Keratinocyte (primary cell): Measurements from ENCODE around the gene SAMD3. TPM values are rescaled to one million over a fixed set of nuclear protein-coding genes. Genes with fewer than 3 reads are reported as not detected.

ENCODE experiments used
- DNase-seq: peaks from one replicate; pipeline ENCODE4 v3.0.0-alpha.2; 2011; ENCODE audit warnings: low read depth, missing footprints, low spot score
- FAIRE-seq: peaks from 2 replicates; lab custom pipeline; 2011; peaks lifted over from hg19 to GRCh38; lab: Jason Lieb, UNC
- H2AFZ ChIP-seq: 2 replicates; pipeline ENCODE4 v1.6.0; 2012; ENCODE audit warnings: low read length, control low read depth, inconsistent platforms; ENCODE audit not compliant: control insufficient read depth
- H3K27ac ChIP-seq: 2 replicates; pipeline ENCODE4 v1.5.1; 2011; ENCODE audit warnings: low read length; ENCODE audit not compliant: control insufficient read depth, insufficient read depth
- H3K27me3 ChIP-seq: 3 replicates; pipeline ENCODE4 v1.6.0; 2011; ENCODE audit warnings: low read length; ENCODE audit not compliant: control insufficient read depth, insufficient read depth; ENCODE audit errors: extremely low read depth
- H3K36me3 ChIP-seq, 2 experiments: 2 replicates in 1 of 2; 3 replicates in 1 of 2; pipeline ENCODE4 v1.5.1; 2011; ENCODE audit warnings: low read length in 2 of 2, mild to moderate bottlenecking in 1 of 2; ENCODE audit not compliant: control insufficient read depth in 2 of 2, insufficient read depth in 2 of 2; ENCODE audit errors: extremely low read depth in 1 of 2
- H3K4me1 ChIP-seq: 3 replicates; pipeline ENCODE4 v1.5.1; 2011; ENCODE audit warnings: low read length; ENCODE audit not compliant: control insufficient read depth, insufficient read depth; ENCODE audit errors: extremely low read depth
- H3K4me2 ChIP-seq: 3 replicates; pipeline ENCODE4 v1.6.0; 2011; ENCODE audit warnings: low read depth, low read length; ENCODE audit not compliant: control insufficient read depth, insufficient read depth; ENCODE audit errors: extremely low read depth
- H3K4me3 ChIP-seq, 3 experiments: fragments of 200-600 bp in 1 of 3; sonication (generic) in 1 of 3; 2 replicates in 2 of 3; 3 replicates in 1 of 3; pipeline ENCODE4 v1.5.1; 2011 to 2016; ENCODE audit warnings: low read length in 3 of 3, mild to moderate bottlenecking in 3 of 3, control low read depth in 2 of 3, inconsistent platforms in 1 of 3, low read depth in 1 of 3, mixed read lengths in 1 of 3, mixed run types in 1 of 3, moderate library complexity in 1 of 3; ENCODE audit not compliant: control insufficient read depth in 2 of 3, insufficient read depth in 2 of 3; ENCODE audit errors: extremely low read depth in 1 of 3
- H3K79me2 ChIP-seq: 2 replicates; pipeline ENCODE4 v1.6.0; 2012; ENCODE audit warnings: low read length; ENCODE audit not compliant: control insufficient read depth, insufficient read depth
- H3K9ac ChIP-seq: 3 replicates; pipeline ENCODE4 v1.6.0; 2011; ENCODE audit warnings: low read length; ENCODE audit not compliant: control insufficient read depth, insufficient read depth; ENCODE audit errors: extremely low read depth
- H3K9me1 ChIP-seq: 3 replicates; pipeline ENCODE4 v1.6.0; 2011; ENCODE audit warnings: low read length; ENCODE audit not compliant: control insufficient read depth, insufficient read depth; ENCODE audit errors: extremely low read depth
- H3K9me3 ChIP-seq: 2 replicates; pipeline ENCODE4 v1.5.1; 2012; ENCODE audit warnings: low read depth, low read length; ENCODE audit not compliant: control insufficient read depth
- H4K20me1 ChIP-seq: 3 replicates; pipeline ENCODE4 v1.6.0; 2011; ENCODE audit warnings: low read length; ENCODE audit not compliant: control insufficient read depth, insufficient read depth; ENCODE audit errors: extremely low read depth
- EZH2 ChIP-seq: IDR thresholded peaks from one replicate; pipeline ENCODE4 v1.6.1; 2012; ENCODE audit warnings: inconsistent platforms, mild to moderate bottlenecking, low read length, moderate library complexity
- dilution Hi-C: fragments of 300-500 bp; cut with MboI; formaldehyde crosslinking; loops from one replicate; pipeline ENCODE4 v1.7.0; 2020; ENCODE audit warnings: low sequenced_read_pairs; ENCODE audit not compliant: extremely low pct_ligation_motif_present
- polyA plus RNA-seq, 5 experiments: library from polyadenylated mRNA; depleted of rRNA in 3 of 5; stranded (reverse) in 3 of 5; stranded (forward) in 1 of 5; unstranded in 1 of 5; fragments of >200 nt; gene quantifications; 1 replicate in 1 of 5; 2 replicates in 3 of 5; 3 replicates in 1 of 5; pipeline versions ENCODE4 v1.2.1 to v1.2.3, GENCODE V29; 2011 to 2012; ENCODE audit warnings: missing spikeins in 2 of 5, low read depth in 1 of 5, low replicate concordance in 1 of 5
- TF ChIP-seq, protein P1 (sequence below), 3 experiments: IDR thresholded peaks in 1 of 3; conservative IDR thresholded peaks in 1 of 3; optimal IDR thresholded peaks in 1 of 3; 2 replicates in 2 of 3; 3 replicates in 1 of 3; pipeline versions ENCODE3 to v1.5.1; 2011; ENCODE audit warnings: low read length in 3 of 3, mild to moderate bottlenecking in 3 of 3, moderate library complexity in 2 of 3, control low read depth in 1 of 3, inconsistent platforms in 1 of 3; ENCODE audit not compliant: insufficient read depth in 2 of 3; ENCODE audit errors: extremely low read depth in 1 of 3

The SAMD3 gene
- polyA plus RNA-seq, 1 donor (not counting 4 experiments of a cell fraction or from before 2014, with no cell fraction given) = 5.4 TPM

DNA sequence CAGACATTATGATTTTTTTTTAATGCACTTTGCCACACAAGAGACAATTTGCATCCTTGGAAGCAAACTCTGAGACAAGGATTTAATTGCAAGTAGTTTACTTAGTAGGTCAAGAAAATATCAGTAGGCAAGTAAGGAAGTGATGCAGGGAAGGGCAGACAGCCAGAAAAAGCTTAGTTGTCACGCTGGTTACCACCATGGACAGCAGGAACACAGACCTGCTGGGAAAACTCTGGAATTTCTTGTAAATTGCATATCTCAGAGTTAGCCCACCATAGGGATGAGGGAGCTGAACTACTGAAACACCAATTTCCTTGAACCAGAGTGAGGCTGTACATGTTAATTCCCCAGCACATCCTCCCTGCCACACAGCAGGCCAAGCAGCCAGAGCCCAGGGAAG, 111.7 kb downstream of the SAMD3 start:
- H2AFZ ChIP-seq = no peak overlapping the region
- H3K79me2 ChIP-seq = no peaks in the 10 kb centered on the region
- H3K9me1 ChIP-seq = no peaks in the 10 kb centered on the region
- dilution Hi-C loops = no loop called here
- no peaks in the 10 kb centered on the region for H3K4me1 ChIP-seq
- H3K36me3 ChIP-seq = peaks cover 0 to 5% of the 10 kb centered on the region in 2 experiments
- TF ChIP-seq EZH2 = no peak
- TF ChIP-seq, protein P1, sequence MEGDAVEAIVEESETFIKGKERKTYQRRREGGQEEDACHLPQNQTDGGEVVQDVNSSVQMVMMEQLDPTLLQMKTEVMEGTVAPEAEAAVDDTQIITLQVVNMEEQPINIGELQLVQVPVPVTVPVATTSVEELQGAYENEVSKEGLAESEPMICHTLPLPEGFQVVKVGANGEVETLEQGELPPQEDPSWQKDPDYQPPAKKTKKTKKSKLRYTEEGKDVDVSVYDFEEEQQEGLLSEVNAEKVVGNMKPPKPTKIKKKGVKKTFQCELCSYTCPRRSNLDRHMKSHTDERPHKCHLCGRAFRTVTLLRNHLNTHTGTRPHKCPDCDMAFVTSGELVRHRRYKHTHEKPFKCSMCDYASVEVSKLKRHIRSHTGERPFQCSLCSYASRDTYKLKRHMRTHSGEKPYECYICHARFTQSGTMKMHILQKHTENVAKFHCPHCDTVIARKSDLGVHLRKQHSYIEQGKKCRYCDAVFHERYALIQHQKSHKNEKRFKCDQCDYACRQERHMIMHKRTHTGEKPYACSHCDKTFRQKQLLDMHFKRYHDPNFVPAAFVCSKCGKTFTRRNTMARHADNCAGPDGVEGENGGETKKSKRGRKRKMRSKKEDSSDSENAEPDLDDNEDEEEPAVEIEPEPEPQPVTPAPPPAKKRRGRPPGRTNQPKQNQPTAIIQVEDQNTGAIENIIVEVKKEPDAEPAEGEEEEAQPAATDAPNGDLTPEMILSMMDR (optimal IDR thresholded peaks at IDR 0.05 in 1 of 3, IDR thresholded peaks at IDR 0.05 in 1 of 3, conservative IDR thresholded peaks at IDR 0.05 in 1 of 3; ENCODE audit: extremely low read depth in 1 of 3, insufficient read depth in 2 of 3, low read length in 3 of 3) = no peak
- FAIRE-seq = no peak
- no peaks in the 10 kb centered on the region for H4K20me1 ChIP-seq
- no peak overlapping the region for H3K4me2 ChIP-seq
- H3K27ac ChIP-seq = no peak overlapping the region
- no peak overlapping the region for H3K9ac ChIP-seq
- H3K4me3 ChIP-seq = no peak overlapping the region
- no peaks in the 10 kb centered on the region for H3K9me3 ChIP-seq
- H3K27me3 ChIP-seq = no peaks in the 10 kb centered on the region
- DNase-seq = no peak

DNA sequence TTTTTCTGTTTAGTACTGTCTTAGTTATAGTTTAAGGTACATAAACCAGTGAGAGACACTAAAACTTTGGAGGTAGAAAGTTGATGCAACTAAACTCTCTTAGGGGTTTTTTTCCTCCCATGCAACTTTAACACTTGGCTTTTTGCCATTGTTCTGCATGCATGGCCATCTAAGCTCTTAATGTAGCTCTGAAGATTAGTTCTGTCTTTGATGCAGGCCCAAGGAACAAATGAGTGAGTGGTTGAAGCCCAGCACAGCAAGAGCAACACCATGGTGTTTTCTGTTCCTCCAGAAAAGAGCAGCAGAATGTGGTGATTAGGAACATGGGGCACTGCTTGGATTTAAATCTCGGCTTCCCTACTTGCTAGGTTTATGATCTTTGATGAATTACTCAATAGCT, 115.0 kb downstream of the SAMD3 start:
- Histone ChIP-seq H3K4me3 (no peak overlapping the region), H3K27me3 (no peaks in the 10 kb centered on the region), H3K27ac (no peak overlapping the region), H3K9me1 (no peaks in the 10 kb centered on the region), H2AFZ (no peak overlapping the region), H3K79me2 (no peaks in the 10 kb centered on the region), H3K36me3 (peaks cover 0 to 5% of the 10 kb centered on the region in 2 experiments), H3K4me2 (no peak overlapping the region), H4K20me1 (no peaks in the 10 kb centered on the region), H3K9me3 (no peaks in the 10 kb centered on the region), H3K9ac (no peak overlapping the region), H3K4me1 (no peaks in the 10 kb centered on the region)
- no peak for DNase-seq
- no peak for TF ChIP-seq EZH2
- TF ChIP-seq, protein P1 (optimal IDR thresholded peaks at IDR 0.05 in 1 of 3, IDR thresholded peaks at IDR 0.05 in 1 of 3, conservative IDR thresholded peaks at IDR 0.05 in 1 of 3; ENCODE audit: extremely low read depth in 1 of 3, insufficient read depth in 2 of 3, low read length in 3 of 3) = no peak
- no peak for FAIRE-seq
- dilution Hi-C loops = no loop called here
